Measurements from ENCODE around the gene ZNF488. TPM values are rescaled to one million over a fixed set of nuclear protein-coding genes. Genes with fewer than 3 reads are reported as not detected.

The ZNF488 gene
- total RNA-seq, 1 donor from 2014 or later = 1.6 TPM

DNA sequence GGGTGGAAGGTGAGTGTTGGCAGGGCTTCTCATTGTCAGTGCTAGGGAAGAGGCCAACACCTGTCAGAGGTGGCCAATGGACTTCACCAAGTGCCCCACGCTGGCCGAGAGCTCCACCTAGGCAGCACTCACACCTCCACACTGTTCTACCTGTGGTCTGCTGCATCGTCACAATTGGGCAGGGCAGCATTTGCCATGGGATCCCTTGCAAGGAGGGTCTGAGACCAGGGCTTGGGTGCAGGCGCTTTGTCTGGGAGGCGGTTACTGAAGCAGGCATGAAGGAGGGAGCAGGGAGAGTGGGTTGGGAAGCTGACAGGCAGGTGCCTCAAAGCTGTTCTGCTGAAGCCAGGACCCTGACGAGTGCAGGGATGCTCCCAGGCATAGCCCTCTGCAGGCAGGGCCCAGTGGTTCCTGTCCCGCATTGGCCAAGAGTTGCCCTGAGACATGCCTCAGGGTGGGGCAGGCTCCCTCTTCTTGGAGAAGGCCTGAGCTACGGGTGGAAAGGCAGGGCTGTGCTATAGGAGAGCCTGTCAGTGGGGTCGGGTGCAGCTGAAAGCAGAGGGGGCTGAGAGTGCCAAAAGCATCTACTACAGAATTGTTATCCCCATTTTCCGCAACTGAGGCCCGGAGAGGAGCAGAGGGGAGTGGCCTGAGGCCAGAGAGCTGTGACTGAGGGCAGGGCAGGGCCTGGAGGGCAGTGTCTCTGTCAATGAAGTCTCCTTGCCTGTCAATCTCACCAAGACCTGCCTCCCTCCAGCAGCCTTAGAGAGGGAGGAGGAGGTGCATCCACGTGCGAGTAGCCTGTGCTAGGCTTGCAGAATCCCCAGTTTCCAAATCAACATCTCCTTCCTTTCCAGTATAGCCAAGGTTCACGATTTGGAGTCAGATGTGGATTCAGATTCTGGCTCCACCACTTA lies 31.9 kb downstream of the ZNF488 start:
- Histone ChIP-seq H3K4me3 (ENCODE audit: low read length in 3 of 3) (no peak overlapping the region), H3K9ac (ENCODE audit: low read depth in 1 of 3, low read length in 3 of 3) (no peak overlapping the region), H3K4me1 (ENCODE audit: control insufficient read depth in 3 of 3, insufficient read depth in 3 of 3, low read length in 3 of 3) (no peaks in the 10 kb centered on the region), H3K27me3 (ENCODE audit: control insufficient read depth in 3 of 3, insufficient read depth in 3 of 3, low read length in 3 of 3) (no peaks in the 10 kb centered on the region), H3K36me3 (ENCODE audit: control insufficient read depth in 3 of 3, insufficient read depth in 3 of 3, low read length in 3 of 3) (no peaks in the 10 kb centered on the region), H3K9me3 (ENCODE audit: control insufficient read depth in 3 of 3, low read length in 3 of 3) (no peaks in the 10 kb centered on the region), H3K27ac (ENCODE audit: low read depth, low read length) (no peak overlapping the region)

- Histone ChIP-seq H3K4me3 (ENCODE audit: low read length in 3 of 3) (no peak overlapping the region), H3K9ac (ENCODE audit: low read depth in 1 of 3, low read length in 3 of 3) (no peak overlapping the region), H3K27ac (ENCODE audit: low read depth, low read length) (no peak overlapping the region), H3K27me3 (ENCODE audit: control insufficient read depth in 3 of 3, insufficient read depth in 3 of 3, low read length in 3 of 3) (no peaks in the 10 kb centered on the region), H3K36me3 (ENCODE audit: control insufficient read depth in 3 of 3, insufficient read depth in 3 of 3, low read length in 3 of 3) (no peaks in the 10 kb centered on the region), H3K4me1 (ENCODE audit: control insufficient read depth in 3 of 3, insufficient read depth in 3 of 3, low read length in 3 of 3) (no peaks in the 10 kb centered on the region), H3K9me3 (ENCODE audit: control insufficient read depth in 3 of 3, low read length in 3 of 3) (no peaks in the 10 kb centered on the region)
These were observed 33.1 kb downstream of the ZNF488 start for GRCh38 chr10:47350671-47351640.

DNA sequence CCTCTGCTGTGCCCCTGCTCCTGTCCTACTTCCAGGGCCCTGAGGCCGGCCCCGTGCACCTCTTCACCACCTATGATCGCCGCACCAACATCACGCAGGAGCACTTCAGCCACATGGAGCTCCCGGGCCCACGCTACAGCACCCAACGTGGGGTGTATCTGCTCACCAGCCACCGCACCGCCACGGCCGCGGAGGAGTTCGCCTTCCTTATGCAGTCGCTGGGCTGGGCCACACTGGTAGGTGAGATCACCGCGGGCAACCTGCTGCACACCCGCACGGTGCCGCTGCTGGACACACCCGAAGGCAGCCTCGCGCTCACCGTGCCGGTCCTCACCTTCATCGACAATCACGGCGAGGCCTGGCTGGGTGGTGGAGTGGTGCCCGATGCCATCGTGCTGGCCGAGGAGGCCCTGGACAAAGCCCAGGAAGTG lies 34.1 kb downstream of the ZNF488 start:
- Histone ChIP-seq H3K36me3 (ENCODE audit: control insufficient read depth in 3 of 3, insufficient read depth in 3 of 3, low read length in 3 of 3) (no peaks in the 10 kb centered on the region), H3K4me1 (ENCODE audit: control insufficient read depth in 3 of 3, insufficient read depth in 3 of 3, low read length in 3 of 3) (no peaks in the 10 kb centered on the region), H3K9ac (ENCODE audit: low read depth in 1 of 3, low read length in 3 of 3) (no peak overlapping the region), H3K9me3 (ENCODE audit: control insufficient read depth in 3 of 3, low read length in 3 of 3) (no peaks in the 10 kb centered on the region), H3K27ac (ENCODE audit: low read depth, low read length) (no peak overlapping the region), H3K4me3 (ENCODE audit: low read length in 3 of 3) (no peak overlapping the region), H3K27me3 (ENCODE audit: control insufficient read depth in 3 of 3, insufficient read depth in 3 of 3, low read length in 3 of 3) (no peaks in the 10 kb centered on the region)

DNA sequence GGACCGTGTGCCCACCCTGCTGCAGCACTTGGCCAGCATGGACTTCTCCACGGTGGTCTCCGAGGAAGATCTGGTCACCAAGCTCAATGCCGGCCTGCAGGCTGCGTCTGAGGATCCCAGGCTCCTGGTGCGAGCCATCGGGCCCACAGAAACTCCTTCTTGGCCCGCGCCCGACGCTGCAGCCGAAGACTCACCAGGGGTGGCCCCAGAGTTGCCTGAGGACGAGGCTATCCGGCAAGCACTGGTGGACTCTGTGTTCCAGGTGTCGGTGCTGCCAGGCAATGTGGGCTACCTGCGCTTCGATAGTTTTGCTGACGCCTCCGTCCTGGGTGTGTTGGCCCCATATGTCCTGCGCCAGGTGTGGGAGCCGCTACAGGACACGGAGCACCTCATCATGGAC lies 34.6 kb downstream of the ZNF488 start:
- Histone ChIP-seq H3K36me3 (ENCODE audit: control insufficient read depth in 3 of 3, insufficient read depth in 3 of 3, low read length in 3 of 3) (no peaks in the 10 kb centered on the region), H3K4me3 (ENCODE audit: low read length in 3 of 3) (no peak overlapping the region), H3K9ac (ENCODE audit: low read depth in 1 of 3, low read length in 3 of 3) (no peak overlapping the region), H3K4me1 (ENCODE audit: control insufficient read depth in 3 of 3, insufficient read depth in 3 of 3, low read length in 3 of 3) (no peaks in the 10 kb centered on the region), H3K9me3 (ENCODE audit: control insufficient read depth in 3 of 3, low read length in 3 of 3) (no peaks in the 10 kb centered on the region), H3K27ac (ENCODE audit: low read depth, low read length) (no peak overlapping the region), H3K27me3 (ENCODE audit: control insufficient read depth in 3 of 3, insufficient read depth in 3 of 3, low read length in 3 of 3) (no peaks in the 10 kb centered on the region)

DNA sequence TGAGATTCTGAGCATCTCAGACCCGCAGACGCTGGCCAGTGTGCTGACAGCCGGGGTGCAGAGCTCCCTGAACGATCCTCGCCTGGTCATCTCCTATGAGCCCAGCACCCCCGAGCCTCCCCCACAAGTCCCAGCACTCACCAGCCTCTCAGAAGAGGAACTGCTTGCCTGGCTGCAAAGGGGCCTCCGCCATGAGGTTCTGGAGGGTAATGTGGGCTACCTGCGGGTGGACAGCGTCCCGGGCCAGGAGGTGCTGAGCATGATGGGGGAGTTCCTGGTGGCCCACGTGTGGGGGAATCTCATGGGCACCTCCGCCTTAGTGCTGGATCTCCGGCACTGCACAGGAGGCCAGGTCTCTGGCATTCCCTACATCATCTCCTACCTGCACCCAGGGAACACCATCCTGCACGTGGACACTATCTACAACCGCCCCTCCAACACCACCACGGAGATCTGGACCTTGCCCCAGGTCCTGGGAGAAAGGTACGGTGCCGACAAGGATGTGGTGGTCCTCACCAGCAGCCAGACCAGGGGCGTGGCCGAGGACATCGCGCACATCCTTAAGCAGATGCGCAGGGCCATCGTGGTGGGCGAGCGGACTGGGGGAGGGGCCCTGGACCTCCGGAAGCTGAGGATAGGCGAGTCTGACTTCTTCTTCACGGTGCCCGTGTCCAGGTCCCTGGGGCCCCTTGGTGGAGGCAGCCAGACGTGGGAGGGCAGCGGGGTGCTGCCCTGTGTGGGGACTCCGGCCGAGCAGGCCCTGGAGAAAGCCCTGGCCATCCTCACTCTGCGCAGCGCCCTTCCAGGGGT lies 35.2 kb downstream of the ZNF488 start:
- Histone ChIP-seq H3K9me3 (ENCODE audit: control insufficient read depth in 3 of 3, low read length in 3 of 3) (no peaks in the 10 kb centered on the region), H3K27ac (ENCODE audit: low read depth, low read length) (no peak overlapping the region), H3K36me3 (ENCODE audit: control insufficient read depth in 3 of 3, insufficient read depth in 3 of 3, low read length in 3 of 3) (no peaks in the 10 kb centered on the region), H3K4me1 (ENCODE audit: control insufficient read depth in 3 of 3, insufficient read depth in 3 of 3, low read length in 3 of 3) (no peaks in the 10 kb centered on the region), H3K27me3 (ENCODE audit: control insufficient read depth in 3 of 3, insufficient read depth in 3 of 3, low read length in 3 of 3) (no peaks in the 10 kb centered on the region), H3K9ac (ENCODE audit: low read depth in 1 of 3, low read length in 3 of 3) (no peak overlapping the region), H3K4me3 (ENCODE audit: low read length in 3 of 3) (no peak overlapping the region)

DNA sequence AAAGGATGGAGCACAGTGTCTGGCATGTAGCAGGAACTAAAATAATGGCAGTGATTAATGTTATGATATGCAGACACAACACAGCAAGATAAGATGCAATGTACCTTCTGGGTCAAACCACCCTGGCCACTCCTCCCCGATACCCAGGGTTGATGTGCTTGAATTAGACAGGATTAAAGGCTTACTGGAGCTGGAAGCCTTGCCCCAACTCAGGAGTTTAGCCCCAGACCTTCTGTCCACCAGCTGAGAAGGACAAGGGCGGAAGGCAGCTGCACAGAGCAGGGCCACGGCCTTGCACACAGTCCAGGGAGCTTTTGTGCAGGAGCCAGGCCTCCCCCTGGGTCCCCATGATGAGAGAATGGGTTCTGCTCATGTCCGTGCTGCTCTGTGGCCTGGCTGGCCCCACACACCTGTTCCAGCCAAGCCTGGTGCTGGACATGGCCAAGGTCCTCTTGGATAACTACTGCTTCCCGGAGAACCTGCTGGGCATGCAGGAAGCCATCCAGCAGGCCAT lies 35.9 kb downstream of the ZNF488 start, which contains the start of gene RBP3:
Gene RBP3 (plus strand): TSS at position 226 of the 514 bp plus-strand sequence. CDS start 122 bp downstream, at position 348.
- H3K27me3 ChIP-seq (ENCODE audit: control insufficient read depth in 3 of 3, insufficient read depth in 3 of 3, low read length in 3 of 3) = no peaks in the 10 kb centered on the region
- no peak within 1 kb of the TSS for H3K4me3 ChIP-seq (ENCODE audit: low read length in 3 of 3)
- H3K27ac ChIP-seq (ENCODE audit: low read depth, low read length) = no peak within 1 kb of the TSS
- no peaks in the 10 kb centered on the region for H3K36me3 ChIP-seq (ENCODE audit: control insufficient read depth in 3 of 3, insufficient read depth in 3 of 3, low read length in 3 of 3)
- H3K9me3 ChIP-seq (ENCODE audit: control insufficient read depth in 3 of 3, low read length in 3 of 3) = no peaks in the 10 kb centered on the region
- H3K9ac ChIP-seq (ENCODE audit: low read depth in 1 of 3, low read length in 3 of 3) = no peak within 1 kb of the TSS
- no peaks in the 10 kb centered on the region for H3K4me1 ChIP-seq (ENCODE audit: control insufficient read depth in 3 of 3, insufficient read depth in 3 of 3, low read length in 3 of 3)

DNA sequence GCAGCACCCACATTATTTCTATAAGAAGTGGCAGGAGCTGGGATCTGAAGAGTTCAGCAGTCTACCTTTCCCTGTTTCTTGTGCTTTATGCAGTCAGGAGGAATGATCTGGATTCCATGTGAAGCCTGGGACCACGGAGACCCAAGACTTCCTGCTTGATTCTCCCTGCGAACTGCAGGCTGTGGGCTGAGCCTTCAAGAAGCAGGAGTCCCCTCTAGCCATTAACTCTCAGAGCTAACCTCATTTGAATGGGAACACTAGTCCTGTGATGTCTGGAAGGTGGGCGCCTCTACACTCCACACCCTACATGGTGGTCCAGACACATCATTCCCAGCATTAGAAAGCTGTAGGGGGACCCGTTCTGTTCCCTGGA lies 36.8 kb downstream of the ZNF488 start:
- H3K9ac ChIP-seq (ENCODE audit: low read depth in 1 of 3, low read length in 3 of 3) = no peak overlapping the region
- no peaks in the 10 kb centered on the region for H3K4me1 ChIP-seq (ENCODE audit: control insufficient read depth in 3 of 3, insufficient read depth in 3 of 3, low read length in 3 of 3)
- H3K9me3 ChIP-seq (ENCODE audit: control insufficient read depth in 3 of 3, low read length in 3 of 3) = no peaks in the 10 kb centered on the region
- no peak overlapping the region for H3K27ac ChIP-seq (ENCODE audit: low read depth, low read length)
- H3K36me3 ChIP-seq (ENCODE audit: control insufficient read depth in 3 of 3, insufficient read depth in 3 of 3, low read length in 3 of 3) = no peaks in the 10 kb centered on the region
- H3K4me3 ChIP-seq (ENCODE audit: low read length in 3 of 3) = no peak overlapping the region
- no peaks in the 10 kb centered on the region for H3K27me3 ChIP-seq (ENCODE audit: control insufficient read depth in 3 of 3, insufficient read depth in 3 of 3, low read length in 3 of 3)

- Histone ChIP-seq H3K9me3 (ENCODE audit: control insufficient read depth in 3 of 3, low read length in 3 of 3) (no peaks in the 10 kb centered on the region), H3K4me1 (ENCODE audit: control insufficient read depth in 3 of 3, insufficient read depth in 3 of 3, low read length in 3 of 3) (no peaks in the 10 kb centered on the region), H3K9ac (ENCODE audit: low read depth in 1 of 3, low read length in 3 of 3) (no peak overlapping the region), H3K4me3 (ENCODE audit: low read length in 3 of 3) (no peak overlapping the region), H3K36me3 (ENCODE audit: control insufficient read depth in 3 of 3, insufficient read depth in 3 of 3, low read length in 3 of 3) (no peaks in the 10 kb centered on the region), H3K27me3 (ENCODE audit: control insufficient read depth in 3 of 3, insufficient read depth in 3 of 3, low read length in 3 of 3) (no peaks in the 10 kb centered on the region), H3K27ac (ENCODE audit: low read depth, low read length) (no peak overlapping the region)
These were observed 37.4 kb downstream of the ZNF488 start for GRCh38 chr10:47346581-47347302.

All from skeletal muscle tissue (tissue), 4 donors.